ENCODE measurements around the gene RASSF7.

The RASSF7 gene

DNA sequence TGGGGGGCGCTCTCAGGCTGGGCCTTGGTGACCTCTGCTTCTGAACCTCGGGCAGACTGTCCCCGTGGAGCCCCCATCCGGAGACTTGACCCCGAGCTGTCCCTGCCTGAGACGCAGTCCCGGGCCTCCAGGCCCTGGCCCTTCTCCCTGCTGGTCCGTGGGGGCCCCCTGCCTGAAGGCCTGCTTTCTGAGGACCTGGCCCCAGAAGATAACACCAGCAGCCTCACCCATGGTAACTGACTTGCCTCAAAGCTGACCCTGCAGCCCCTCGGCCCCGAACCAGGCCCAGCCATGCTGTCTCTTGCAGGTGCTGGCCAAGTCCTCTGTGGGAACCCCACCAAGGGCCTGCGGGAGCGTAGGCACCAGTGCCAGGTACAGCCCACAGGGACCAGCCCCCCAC is 9.2 kb upstream of the RASSF7 start:
- DNase-seq (ENCODE audit: low read depth in 2 of 2): no peak

DNA sequence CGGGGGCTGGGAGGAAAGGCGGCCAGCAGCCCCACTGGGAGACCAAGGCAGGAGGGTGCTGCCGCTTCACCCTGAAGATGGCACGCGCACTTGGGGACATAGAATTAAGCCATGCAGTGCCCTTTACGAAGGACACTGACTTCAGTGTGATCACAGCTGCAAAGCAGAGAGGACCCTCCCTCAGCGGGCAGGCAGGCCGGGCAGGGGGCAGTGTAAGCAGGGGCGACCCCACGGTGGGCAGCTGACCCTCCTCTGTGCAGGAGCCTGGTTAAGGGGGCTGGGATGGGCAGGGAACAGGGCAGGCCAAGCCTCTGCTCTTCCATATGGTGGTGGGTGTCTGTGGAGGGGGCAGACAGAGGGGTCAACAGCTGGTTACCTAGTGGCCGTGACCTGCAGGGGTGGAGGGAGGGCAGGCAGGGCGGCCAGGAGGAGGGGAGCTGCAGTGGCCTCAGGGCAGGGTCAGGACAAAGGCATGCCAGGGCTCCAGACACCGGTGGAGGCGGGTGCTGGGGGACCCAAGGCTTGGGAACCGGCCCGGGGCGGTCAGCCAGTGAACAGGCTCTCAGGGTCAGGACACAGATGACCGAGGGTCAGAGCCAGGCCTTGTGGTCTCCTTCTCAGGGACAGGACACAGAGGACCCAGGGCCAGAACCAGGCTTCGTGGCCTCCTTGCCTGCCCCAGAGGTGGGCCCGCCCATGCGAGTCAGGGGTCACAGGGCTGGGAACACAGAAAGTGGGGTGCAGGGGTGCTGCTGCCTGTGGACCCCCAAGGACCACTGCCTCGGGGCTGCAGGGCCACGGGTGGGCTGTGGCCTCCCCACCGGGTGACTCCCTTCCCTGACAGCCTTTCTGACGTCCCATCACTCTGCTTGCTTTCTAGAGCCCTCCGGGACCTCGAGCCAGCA is 7.4 kb upstream of the RASSF7 start:
- DNase-seq (ENCODE audit: low read depth in 2 of 2): no peak

DNA sequence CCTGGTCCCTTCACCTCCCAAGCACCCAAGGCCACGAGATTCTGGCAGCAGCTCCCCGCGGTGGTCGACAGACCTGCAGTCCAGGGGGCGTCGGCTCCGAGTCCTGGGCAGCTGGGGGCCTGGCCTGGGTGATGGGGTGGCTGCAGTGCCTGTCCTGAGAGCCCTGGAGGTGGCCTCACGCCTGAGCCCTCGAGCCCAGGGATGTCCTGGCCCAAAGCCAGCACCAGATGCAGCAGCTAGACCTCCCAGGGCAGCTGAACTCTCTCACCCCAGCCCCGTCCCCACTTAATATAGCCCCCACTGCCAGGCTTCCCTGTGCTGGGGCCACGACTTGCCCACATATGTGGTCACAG is 6.8 kb upstream of the RASSF7 start:
- DNase-seq (ENCODE audit: low read depth in 2 of 2): no peak

DNA sequence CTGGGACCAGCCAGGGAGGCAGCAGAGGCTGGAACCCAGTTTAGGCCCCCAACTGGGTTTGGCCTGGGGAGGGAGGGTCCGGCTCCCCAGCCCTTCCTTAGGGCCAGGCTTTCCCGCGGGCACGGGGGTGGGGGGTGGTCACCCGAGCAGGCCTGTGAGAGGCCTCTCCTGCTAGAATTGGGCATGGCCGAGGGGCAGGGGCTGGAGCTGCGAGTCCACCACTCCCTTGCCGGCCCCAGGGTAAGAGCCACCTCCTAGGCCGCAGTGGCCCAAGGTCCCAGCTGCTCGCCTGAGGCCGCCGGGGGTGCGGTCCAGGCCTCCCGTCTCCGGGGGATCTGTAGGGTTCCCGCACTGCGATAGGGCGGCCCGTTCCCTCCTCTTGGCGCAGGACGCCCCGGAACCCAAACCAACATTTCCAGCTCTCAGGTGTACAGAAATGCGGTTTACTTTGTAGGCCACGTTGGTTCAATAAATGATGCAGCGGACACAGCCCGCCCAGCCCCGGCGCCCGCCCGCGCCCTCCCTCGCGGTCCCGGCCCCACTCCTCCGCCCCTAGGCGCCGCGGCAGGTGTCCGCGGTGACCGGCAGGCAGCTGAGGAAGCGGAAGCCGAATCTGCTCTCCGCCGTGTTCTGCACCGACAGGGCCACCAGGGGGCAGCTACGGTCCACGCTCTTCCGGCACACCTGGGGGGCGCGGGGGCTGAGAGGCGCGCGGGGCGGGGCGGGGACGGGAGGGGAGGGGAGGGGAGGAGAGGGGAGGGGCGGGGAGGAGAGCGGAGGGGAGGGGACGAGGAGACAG is 6.1 kb upstream of the RASSF7 start:
- peak; percentile 61 to 62 for DNase-seq (ENCODE audit: low read depth in 2 of 2)

DNA sequence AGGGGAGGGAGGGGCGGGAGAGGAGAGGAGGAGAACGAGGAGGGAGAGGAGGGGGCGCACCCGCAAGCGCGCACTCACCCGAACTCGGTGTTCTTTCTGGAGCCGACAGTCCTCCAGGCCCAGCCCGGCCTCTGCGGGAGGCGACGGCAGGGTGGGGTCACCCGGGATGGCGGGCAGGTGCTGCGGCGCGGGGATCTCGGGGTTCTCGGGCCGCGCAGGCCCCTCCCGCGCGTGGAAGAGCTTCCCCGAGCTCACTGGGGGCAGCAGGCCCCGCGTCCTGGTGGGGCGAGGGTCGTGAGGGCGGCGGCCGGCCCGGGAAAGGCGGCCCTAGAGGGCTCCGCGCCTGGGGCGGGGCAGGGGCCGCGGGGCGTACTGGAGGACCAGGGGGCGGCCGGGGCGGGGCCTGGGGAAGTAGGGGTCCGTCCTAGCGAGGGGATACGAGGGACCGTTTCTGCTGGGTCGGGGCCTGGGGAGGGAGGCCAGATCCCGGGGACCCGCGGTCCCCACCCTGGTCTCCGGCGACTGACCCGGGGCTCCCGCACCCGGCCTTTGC is 5.5 kb upstream of the RASSF7 start:
- DNase-seq (ENCODE audit: low read depth in 2 of 2): no peak

DNA sequence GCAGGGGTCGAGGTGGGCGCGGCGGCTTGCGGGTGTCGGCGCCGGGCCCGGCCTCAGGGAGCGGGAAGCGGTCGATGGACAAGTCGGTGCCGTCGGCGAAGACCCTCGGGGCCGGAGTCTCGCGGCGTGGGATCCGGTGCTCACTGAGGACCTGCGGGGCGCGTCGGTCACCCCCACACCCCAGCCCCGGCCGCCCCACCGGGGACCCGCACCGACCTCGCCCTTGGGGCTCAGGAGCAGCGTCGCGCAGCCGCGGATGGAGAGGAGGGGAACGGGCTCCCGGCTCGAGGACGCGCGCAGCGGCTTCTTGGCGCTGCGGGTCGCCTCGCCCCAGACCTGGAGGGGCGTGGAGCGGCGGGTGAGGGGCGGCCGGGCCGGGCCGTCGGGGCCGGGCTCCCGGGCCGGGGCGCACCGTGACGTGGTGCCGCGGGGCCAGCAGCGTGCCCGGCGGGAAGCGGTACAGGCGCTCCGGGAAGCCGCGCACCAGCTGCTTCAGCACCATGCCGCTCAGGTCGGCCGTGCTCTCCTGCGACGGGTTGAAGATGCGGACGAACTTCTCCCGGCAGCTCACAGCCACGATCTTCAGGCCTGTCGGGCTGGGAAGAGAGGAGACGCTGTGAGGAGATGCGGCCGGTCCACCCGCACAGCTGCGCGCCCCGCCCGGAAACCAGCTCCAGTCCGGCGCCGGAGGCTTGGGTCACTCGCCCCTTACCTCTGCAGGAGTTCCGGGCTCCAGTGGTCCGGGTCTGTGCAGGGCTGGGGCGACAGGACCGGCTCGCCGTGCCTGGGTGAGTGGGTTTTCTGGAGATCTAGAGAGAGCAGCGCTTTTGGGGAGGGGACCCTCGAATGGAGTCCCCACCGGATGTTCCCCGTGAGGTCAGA is 4.7 kb upstream of the RASSF7 start:
- no peak for DNase-seq (ENCODE audit: low read depth in 2 of 2)

DNA sequence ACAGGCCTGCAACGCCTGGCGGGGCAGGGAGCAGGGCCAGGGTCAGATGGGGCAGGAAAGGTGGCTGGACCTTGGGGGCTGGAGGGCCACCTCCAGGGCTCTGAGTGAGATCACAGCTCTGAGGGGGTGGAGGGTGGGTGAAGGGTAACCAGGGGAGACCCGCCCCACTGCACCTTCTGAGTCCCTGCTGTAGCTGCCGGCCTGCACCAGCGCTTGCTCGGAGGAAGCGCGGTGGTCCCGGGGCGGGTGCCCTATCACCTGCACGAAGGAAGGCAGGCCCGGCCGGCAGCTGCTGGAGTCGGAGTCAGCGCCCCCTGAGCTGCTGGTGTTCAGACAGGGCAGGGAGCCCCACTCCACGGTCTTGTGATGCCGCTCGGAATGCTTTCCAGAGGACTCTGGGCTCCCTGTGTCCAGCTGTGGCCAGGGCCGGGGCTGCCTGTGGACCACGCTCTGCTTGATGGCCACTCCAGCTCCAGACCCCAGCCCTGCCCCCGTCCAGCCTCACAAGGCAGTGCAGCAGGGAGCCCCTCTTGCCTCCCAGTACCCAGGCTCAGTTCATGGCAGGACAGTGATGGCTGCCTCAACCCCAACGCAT is 4.0 kb upstream of the RASSF7 start:
- DNase-seq (ENCODE audit: low read depth in 2 of 2): no peak

DNA sequence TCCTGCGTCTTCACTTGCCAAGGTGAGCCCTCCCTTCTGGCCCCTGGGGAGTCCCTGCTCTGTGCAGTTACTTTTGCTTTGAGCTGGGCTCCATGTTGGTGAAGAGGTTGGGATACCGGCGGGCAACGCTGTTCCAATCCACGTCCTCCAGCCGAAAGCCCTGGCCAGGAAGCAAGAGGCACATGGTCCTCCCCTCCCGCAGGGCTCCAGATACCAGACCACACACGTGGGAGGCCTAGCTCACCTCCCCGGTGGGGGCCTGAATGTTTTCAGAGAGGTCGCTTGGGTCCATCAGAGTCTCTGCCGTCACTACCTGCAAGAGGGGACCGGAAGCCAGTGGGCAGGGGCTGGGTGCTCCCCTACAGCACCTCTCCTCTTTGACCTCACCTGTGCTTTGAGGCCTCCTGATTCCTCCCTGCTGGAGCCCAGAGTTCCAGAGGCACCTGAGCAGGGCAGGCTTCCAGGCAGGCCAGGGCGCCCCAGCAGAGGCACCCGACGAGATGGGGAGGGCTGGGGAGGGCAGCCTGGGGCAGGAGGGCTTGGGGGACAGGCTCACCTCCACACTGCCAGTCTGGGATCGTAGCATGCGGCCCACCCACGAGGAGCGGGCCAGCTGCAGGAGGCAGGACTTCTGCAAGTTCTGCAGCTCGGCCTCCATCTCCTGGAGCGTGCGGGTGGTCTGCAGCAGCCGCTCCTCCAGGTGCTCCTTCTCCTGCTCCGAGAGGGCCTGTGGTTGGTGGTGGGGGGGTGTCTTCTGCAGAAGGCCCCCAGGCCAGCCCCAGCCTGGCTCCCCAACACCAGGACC is 3.2 kb upstream of the RASSF7 start:
- no peak for DNase-seq (ENCODE audit: low read depth in 2 of 2)

DNA sequence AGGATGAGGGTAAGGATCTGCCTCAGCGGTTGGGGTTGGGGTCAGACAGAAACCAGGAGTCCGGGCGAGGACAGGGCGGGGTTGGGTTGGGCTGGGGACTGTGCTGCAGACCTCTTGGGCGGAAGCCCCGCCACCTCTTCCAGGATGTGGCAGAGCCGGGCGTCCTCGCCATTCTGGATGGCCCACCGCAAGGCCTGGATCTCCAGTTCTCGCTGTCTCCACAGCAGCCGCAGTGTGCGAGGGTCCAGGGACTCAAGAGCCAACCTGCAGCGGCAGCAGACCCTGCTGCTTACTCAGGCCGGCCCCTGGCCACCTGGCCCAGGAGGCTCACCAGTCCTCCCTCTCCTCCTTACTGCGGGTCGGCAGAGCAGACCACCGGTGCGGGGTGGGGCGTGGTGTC is 2.3 kb upstream of the RASSF7 start:
- DNase-seq (ENCODE audit: low read depth in 2 of 2): no peak

DNA sequence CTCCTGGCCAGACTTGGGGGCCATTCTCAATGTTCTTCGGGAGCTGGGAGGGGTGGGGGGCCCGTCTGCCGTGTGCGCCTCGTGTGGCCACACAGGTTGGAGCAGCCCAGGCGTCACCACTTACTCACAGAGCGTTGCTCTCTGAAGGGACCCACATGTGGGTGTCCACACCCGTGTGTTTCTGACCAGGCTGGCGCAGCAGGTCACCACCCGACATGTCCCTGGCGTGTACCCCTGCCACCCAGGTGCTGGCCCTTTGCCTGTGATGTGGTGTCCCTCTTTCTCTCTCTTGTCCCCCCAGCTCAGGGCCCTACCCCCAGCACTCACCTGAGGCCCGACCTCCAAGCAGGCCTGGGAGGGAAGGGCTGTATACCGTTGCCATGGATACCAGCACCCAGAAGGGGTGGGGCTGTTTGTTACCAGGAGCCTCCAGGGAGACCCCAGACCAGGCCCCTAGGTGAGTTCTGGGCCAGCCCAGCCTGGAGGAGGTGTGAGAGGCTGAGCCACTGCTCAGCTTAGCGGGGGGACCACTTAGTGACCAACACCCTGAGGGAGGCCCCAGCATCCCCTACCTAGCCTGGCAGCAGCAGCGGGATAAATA is 1.6 kb upstream of the RASSF7 start:
- no peak for DNase-seq (ENCODE audit: low read depth in 2 of 2)

DNA sequence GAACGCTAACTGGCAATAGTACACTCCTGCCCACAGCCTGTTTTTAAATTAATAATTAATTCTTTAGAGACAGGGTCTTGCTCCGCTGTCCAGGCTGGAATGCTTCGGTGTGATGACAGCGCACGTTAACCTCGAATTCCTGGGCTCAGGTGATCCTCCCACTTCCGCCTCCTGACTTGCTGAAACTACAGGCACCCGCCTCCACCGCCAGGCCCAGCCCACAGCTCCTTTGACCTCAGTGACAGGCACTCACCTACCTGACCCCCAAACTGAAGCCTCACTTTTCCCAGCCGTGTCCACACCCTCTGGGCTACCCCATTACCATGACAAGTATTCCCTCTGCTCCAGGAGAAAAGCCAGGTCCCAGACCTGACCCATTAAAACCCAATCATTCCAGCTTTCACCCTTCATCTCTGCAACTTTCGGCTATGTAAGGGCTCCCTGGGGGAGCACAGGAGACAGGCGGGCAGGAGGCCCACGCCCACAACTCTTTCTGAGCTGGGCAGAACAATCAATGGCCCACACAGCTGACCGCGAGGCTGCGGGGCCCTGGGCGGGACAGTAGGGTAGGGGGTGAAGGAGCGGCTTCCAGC is 962 bp upstream of the RASSF7 start:
- no peak for DNase-seq (ENCODE audit: low read depth in 2 of 2)

DNA sequence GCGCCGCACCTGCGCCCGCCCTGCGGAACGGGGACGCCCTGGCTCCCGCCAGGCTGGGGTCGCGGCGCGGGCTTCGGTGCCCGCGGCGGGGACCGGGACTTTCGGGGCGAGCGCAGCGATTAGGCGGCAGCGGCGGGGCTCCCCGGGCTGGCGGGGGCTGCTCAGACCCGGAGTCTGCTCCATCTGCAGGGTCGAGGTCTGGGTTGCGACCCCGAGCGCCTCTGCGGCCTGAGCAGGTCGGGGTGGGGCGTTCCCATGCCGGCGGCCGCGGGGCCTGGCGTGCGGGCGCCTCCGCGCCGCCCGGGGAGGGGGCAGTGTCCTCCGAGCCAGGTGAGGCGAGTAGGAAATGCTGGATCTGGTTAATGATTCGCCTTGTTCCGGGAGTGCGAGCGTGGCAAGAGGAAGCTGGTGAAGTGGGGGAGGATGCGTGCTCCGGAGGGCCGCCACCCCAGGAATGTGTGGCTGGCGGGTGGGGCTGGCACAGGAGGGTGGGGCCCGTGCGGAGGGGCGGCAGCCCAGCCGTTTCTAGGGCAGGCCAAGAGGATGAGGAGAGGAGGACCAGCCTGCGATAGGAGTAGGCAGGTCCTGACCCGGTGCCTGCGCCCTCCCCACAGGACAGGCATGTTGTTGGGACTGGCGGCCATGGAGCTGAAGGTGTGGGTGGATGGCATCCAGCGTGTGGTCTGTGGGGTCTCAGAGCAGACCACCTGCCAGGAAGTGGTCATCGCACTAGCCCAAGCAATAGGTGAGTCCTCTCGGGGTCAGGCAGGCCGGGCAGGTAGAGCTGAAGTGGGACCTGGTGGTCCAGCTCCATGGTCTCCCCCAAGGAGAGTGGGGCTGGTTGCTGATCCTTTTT is 606 bp downstream of the RASSF7 start:
- no peak for DNase-seq (ENCODE audit: low read depth in 2 of 2)

DNA sequence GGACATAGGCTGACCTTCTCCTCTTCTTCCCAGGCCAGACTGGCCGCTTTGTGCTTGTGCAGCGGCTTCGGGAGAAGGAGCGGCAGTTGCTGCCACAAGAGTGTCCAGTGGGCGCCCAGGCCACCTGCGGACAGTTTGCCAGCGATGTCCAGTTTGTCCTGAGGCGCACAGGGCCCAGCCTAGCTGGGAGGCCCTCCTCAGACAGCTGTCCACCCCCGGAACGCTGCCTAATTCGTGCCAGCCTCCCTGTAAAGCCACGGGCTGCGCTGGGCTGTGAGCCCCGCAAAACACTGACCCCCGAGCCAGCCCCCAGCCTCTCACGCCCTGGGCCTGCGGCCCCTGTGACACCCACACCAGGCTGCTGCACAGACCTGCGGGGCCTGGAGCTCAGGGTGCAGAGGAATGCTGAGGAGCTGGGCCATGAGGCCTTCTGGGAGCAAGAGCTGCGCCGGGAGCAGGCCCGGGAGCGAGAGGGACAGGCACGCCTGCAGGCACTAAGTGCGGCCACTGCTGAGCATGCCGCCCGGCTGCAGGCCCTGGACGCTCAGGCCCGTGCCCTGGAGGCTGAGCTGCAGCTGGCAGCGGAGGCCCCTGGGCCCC is 1.4 kb downstream of the RASSF7 start:
- no peak for DNase-seq (ENCODE audit: low read depth in 2 of 2)

DNA sequence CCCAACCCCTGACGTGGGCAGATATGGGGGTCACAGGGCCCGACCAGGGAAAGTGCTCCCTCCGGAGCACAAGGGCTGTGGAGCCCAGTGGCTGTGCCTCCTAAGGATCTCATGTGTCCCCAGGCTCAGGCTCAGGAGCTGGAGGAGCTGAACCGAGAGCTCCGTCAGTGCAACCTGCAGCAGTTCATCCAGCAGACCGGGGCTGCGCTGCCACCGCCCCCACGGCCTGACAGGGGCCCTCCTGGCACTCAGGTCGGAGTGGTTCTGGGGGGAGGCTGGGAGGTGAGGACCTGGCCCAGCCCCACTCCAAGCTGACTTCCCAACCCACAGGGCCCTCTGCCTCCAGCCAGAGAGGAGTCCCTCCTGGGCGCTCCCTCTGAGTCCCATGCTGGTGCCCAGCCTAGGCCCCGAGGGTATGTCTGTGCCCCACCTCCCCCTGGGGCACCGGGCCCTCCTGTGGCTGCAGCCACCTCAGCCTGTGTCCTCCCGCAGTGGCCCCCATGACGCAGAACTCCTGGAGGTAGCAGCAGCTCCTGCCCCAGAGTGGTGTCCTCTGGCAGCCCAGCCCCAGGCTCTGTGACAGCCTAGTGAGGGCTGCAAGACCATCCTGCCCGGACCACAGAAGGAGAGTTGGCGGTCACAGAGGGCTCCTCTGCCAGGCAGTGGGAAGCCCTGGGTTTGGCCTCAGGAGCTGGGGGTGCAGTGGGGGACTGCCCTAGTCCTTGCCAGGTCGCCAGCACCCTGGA is 2.5 kb downstream of the RASSF7 start:
- DNase-seq (ENCODE audit: low read depth in 2 of 2): no peak

DNA sequence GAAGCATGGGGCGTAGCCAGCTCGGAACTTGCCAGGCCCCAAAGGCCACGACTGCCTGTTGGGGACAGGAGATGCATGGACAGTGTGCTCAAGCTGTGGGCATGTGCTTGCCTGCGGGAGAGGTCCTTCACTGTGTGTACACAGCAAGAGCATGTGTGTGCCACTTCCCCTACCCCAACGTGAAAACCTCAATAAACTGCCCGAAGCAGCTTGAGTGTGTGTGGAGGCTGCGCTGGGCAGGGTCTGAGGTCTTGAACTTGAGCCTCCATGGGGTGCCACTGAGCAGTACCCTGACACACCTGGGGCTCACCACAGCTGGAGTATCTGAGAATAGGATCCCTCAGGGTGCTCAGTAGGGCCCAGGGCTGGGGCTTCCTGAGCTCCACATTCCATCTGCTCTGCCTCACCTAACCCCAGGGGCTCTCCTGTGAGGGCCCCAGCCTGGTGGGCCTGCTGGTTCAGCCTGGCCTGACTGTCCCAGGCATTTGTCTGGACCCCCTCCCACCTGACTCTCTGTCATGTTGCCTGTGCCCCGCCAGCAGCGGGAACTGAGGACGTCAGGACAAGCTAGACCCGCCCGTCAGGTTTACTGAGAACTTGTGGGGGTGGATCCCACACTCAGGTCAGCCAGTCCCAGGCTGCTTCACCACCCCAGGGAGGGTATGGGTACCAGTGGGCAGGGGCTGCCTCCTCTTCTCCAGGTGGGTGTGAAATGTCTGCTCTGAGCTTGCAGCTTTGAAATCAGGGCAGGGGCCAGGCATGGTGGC is 3.2 kb downstream of the RASSF7 start:
- DNase-seq (ENCODE audit: low read depth in 2 of 2): no peak

DNA sequence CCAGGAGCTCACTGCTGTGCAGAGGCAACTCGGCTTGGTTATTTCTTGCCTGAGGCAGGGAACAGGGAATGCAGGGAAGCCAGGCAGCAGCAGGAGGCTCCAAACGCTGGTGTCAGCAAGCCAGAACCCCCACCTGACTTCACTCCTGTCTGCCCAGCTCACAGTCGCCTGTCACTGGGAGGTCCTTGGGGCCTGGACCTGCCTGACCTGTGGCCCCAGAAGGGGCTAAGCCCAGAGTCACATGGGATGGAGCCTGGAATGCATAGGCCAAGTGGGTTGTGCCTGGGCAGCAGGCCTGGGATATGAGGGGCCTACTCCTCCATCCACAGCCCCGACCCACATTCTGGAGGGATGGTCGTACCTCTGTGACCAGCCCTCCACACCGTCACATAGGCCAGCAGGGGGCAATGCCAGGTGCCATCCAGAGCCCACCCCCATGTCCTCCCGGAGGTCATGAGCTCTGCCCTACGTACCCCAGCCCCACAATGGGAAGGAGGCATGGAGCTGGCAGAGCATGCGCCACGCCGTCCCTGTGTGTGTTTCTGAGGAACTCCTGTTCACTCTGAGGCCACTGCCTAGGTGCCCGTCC is 5.2 kb downstream of the RASSF7 start:
- DNase-seq (ENCODE audit: low read depth in 2 of 2): no peak
